Lower leg skin (tissue), 4 donors: ENCODE measurements around the gene CYREN. TPM values are rescaled to one million over a fixed set of nuclear protein-coding genes. Genes with fewer than 3 reads are reported as not detected.

ENCODE experiments used
- DNase-seq, 2 donors: peaks; one replicate each; pipeline ENCODE4 v3.0.0-alpha.2; 2019; ENCODE audit warnings: low spot score in 2 of 2
- H3K4me3 ChIP-seq: fragments of 200-600 bp; sonication (generic); 2 replicates; pipeline ENCODE4 v1.5.1; 2017; ENCODE audit warnings: mild to moderate bottlenecking, low read depth; ENCODE audit not compliant: poor library complexity, severe bottlenecking
- POLR2A ChIP-seq, 2 donors: fragments of 450-650 bp; IDR thresholded peaks; one replicate each; pipeline ENCODE4 v1.6.1; 2016 to 2017; ENCODE audit warnings: antibody characterized with exemption in 2 of 2, mild to moderate bottlenecking in 1 of 2, moderate library complexity in 1 of 2
- WGBS, 2 donors: methylation state at CpG; one replicate each; pipeline ENCODE4 v1.1.5; 2018; 5-methylcytosine and 5-hydroxymethylcytosine counted together
- intact Hi-C: fragments of 100-400 bp; cut with DNase I; formaldehyde crosslinking; loops from one replicate; pipeline ENCODE4 v1.15.0; 2023; ENCODE audit warnings: low total_unique reads
- total RNA-seq, 4 donors: library from RNA; depleted of rRNA; stranded (reverse); fragments of >200 nt; gene quantifications; one replicate each; pipeline ENCODE4 v1.1.0, GENCODE V29; 2016
- TF ChIP-seq, protein P1 (sequence below), 3 donors: fragments of 450-650 bp; IDR thresholded peaks; one replicate each; pipeline ENCODE4 v1.5.1; 2016; ENCODE audit warnings: antibody characterized with exemption in 3 of 3, mild to moderate bottlenecking in 3 of 3, moderate library complexity in 2 of 3

The CYREN gene
- total RNA-seq, 4 donors from 2014 or later, result 26.1 to 42.2 (median 30.5) TPM

GRCh38 chr7:135194494-135195095 lies 24.1 kb upstream of the CYREN start:
- H3K4me3 ChIP-seq, result no peak overlapping the region
- TF ChIP-seq, protein P1, sequence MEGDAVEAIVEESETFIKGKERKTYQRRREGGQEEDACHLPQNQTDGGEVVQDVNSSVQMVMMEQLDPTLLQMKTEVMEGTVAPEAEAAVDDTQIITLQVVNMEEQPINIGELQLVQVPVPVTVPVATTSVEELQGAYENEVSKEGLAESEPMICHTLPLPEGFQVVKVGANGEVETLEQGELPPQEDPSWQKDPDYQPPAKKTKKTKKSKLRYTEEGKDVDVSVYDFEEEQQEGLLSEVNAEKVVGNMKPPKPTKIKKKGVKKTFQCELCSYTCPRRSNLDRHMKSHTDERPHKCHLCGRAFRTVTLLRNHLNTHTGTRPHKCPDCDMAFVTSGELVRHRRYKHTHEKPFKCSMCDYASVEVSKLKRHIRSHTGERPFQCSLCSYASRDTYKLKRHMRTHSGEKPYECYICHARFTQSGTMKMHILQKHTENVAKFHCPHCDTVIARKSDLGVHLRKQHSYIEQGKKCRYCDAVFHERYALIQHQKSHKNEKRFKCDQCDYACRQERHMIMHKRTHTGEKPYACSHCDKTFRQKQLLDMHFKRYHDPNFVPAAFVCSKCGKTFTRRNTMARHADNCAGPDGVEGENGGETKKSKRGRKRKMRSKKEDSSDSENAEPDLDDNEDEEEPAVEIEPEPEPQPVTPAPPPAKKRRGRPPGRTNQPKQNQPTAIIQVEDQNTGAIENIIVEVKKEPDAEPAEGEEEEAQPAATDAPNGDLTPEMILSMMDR (IDR thresholded peaks at IDR 0.05), result no peak
- no peak for TF ChIP-seq POLR2A (IDR thresholded peaks at IDR 0.05)
- DNase-seq, result peak in 1 of 2 donors; percentile 72
- intact Hi-C loops, result no loop called here
- WGBS, 2 donors, result 82 to 88% methylated on average over 12 of the region's 12 CpGs

DNA sequence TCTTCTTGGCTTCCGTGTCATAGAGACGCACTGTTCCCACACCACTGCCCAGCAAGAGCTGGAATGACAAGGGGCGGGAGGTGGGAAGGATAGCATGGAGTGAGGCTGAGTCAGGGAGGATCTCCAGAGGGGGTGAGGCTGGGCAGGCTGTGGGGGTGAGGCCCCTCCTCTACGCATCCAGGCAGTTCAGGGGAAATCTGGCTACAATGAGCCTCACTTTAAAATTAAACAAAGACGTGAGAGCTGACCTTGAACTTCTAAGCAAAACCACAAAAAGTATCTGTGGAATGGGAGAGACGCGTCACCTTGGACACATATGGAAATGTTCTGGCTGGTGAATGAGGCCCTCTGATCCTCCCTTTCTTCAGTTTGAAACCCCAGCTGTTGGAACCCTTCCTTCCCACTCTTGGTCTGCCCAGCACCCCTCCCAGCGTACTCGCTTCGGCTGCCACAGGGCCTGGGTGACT lies 23.1 kb upstream of the CYREN start:
- intact Hi-C loops, result no loop called here
- no peak for DNase-seq
- 89 to 91% methylated on average over 10 of the region's 10 CpGs for WGBS, 2 donors
- TF ChIP-seq, protein P1 (IDR thresholded peaks at IDR 0.05), result no peak
- TF ChIP-seq POLR2A (IDR thresholded peaks at IDR 0.05), result no peak
- no peak overlapping the region for H3K4me3 ChIP-seq

DNA sequence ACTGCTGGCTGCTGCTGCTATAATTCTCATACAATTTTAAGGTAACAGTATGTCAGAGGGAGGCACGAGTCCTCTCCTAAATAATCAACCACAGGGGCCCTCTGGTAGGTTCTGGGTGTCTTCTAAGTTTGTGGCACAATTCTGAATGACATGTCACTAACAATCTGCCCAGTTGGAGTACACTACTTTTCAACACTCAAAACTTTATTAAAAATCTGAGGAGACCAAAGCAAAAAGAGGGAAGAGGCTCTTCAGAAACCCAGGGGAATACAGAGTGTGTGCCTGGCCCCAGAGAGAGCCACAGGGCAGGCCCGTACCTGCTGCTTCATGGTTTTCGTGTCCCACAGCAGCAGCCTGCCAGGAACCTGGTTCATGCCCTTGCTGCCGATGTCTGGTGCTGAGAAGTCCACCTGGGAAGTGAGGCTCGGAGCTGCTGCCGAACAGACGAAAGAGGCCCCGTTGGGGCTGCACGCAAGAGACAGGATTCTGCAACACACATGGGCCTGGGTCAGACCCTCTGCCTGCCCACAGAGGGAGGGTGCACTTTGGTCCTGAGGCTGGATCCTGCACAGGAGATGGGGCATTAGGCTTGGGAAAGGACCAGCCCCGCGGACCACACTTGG lies 22.5 kb upstream of the CYREN start:
- no peak for TF ChIP-seq POLR2A (IDR thresholded peaks at IDR 0.05)
- TF ChIP-seq, protein P1 (IDR thresholded peaks at IDR 0.05), result no peak
- peak in 1 of 2 donors; percentile 77 for DNase-seq
- 78 to 80% methylated on average over 11 of the region's 11 CpGs for WGBS, 2 donors
- H3K4me3 ChIP-seq, result no peak overlapping the region
- intact Hi-C loops, result no loop called here

DNA sequence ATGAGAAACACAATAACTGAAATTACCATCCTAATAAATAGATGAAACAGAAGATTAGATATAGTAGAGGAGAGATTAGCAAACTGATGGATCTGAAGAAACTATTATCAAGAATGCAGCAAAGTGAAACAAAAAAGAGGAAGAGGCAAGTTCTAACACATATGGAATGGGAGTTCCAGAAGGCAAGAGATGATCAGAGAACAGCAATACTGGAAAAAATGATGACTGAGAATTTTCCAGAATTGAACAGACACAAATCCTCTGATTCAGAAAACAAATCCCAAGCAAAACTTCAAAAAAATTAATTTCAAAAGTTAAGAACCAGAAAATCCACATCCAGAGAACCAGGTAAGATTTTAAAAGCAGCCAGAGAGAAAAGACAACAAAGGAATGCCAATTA lies 20.2 kb upstream of the CYREN start:
- no peak overlapping the region for H3K4me3 ChIP-seq
- TF ChIP-seq, protein P1 (IDR thresholded peaks at IDR 0.05), result no peak
- no peak for TF ChIP-seq POLR2A (IDR thresholded peaks at IDR 0.05)
- DNase-seq, result no peak
- intact Hi-C loops, result no loop called here

DNA sequence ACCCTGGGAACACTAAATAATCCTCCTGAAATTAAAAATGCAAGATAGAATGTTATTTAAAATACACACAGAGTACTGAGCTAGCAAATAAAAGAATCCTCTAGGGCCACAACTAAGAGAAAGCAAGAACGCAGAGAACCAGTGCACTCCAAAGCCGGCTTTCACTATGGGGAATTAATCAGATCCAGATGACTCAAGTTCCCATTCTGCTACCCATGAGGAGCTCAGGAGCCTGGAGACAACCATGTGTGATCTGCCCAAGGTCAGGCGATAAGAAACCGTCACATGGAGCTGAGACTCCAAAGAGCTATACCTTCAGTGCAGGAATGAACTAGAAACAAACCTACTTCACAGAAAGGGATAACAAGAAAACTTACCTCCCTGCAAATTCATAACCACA lies 19.5 kb upstream of the CYREN start:
- no peak overlapping the region for H3K4me3 ChIP-seq
- intact Hi-C loops, result no loop called here
- no peak for DNase-seq
- TF ChIP-seq, protein P1 (IDR thresholded peaks at IDR 0.05), result no peak
- no peak for TF ChIP-seq POLR2A (IDR thresholded peaks at IDR 0.05)
- 55% methylated on average over 4 of the region's 4 CpGs for WGBS, 2 donors
